Common myeloid progenitor, CD34-positive (primary cell): ENCODE measurements around the gene SNRPN.
"Not testable (repeated sequence)": the region's sequence is repeated elsewhere in the genome, so short reads cannot be mapped to it uniquely, and the experiment has no call there.

Experiments
- CTCF ChIA-PET: fragments of 350-600 bp; sonication (Branson Sonifier 250); formaldehyde crosslinking; loops from one replicate; lab custom pipeline; 2021; ENCODE audit warnings: antibody characterized with exemption; lab: Charles Lee
- POLR2A ChIA-PET: fragments of 350-600 bp; sonication (Branson Sonifier 250); formaldehyde crosslinking; loops from one replicate; lab custom pipeline; 2021; ENCODE audit warnings: antibody characterized with exemption; lab: Charles Lee
- DNase-seq, 3 donors: peaks; one replicate each; pipeline versions ENCODE4 v3.0.0 to v3.0.0-alpha.2; 2013
- H3K27ac ChIP-seq, 2 experiments: 1 replicate in 1 of 2; 2 replicates in 1 of 2; pipeline ENCODE4 v1.7.0; 2013; ENCODE audit warnings: inconsistent platforms in 2 of 2, low read length in 2 of 2, mild to moderate bottlenecking in 2 of 2, low read depth in 1 of 2, moderate library complexity in 1 of 2; ENCODE audit not compliant: severe bottlenecking in 2 of 2, insufficient read depth in 1 of 2, poor library complexity in 1 of 2
- H3K27me3 ChIP-seq, 5 experiments: replicated peaks in 2 of 5; 1 replicate in 3 of 5; 2 replicates in 2 of 5; pipeline versions ENCODE4 v1.6.1 to v1.7.0; 2013; ENCODE audit warnings: low read length in 4 of 5, mild to moderate bottlenecking in 2 of 5, moderate library complexity in 2 of 5, inconsistent platforms in 1 of 5; ENCODE audit not compliant: insufficient read depth in 5 of 5, control insufficient read depth in 4 of 5
- H3K36me3 ChIP-seq, 4 experiments: 1 replicate in 2 of 4; 2 replicates in 2 of 4; pipeline versions ENCODE4 v1.6.1 to v1.7.0; 2013; ENCODE audit warnings: low read length in 3 of 4, control low read depth in 1 of 4, mild to moderate bottlenecking in 1 of 4; ENCODE audit not compliant: control insufficient read depth in 4 of 4, insufficient read depth in 4 of 4
- H3K4me1 ChIP-seq, 4 experiments: 1 replicate in 3 of 4; 2 replicates in 1 of 4; pipeline versions ENCODE4 v1.6.1 to v1.7.1; 2013; ENCODE audit warnings: low read length in 3 of 4, mild to moderate bottlenecking in 3 of 4, control low read depth in 1 of 4, inconsistent platforms in 1 of 4, moderate library complexity in 1 of 4; ENCODE audit not compliant: control insufficient read depth in 4 of 4, insufficient read depth in 4 of 4; ENCODE audit errors: control extremely low read depth in 1 of 4
- H3K4me3 ChIP-seq, 7 experiments: 1 replicate in 4 of 7; 2 replicates in 3 of 7; pipeline versions ENCODE4 v1.5.1 to v1.7.0; 2013; ENCODE audit warnings: mild to moderate bottlenecking in 7 of 7, low read length in 6 of 7, moderate library complexity in 6 of 7, inconsistent platforms in 2 of 7, low read depth in 2 of 7, control low read depth in 1 of 7; ENCODE audit not compliant: insufficient read depth in 4 of 7, control insufficient read depth in 1 of 7; ENCODE audit errors: extremely low read depth in 1 of 7
- H3K9me3 ChIP-seq, 5 experiments: 1 replicate in 4 of 5; 2 replicates in 1 of 5; pipeline versions ENCODE4 v1.6.1 to v1.7.1; 2013; ENCODE audit warnings: low read length in 4 of 5, mild to moderate bottlenecking in 2 of 5, inconsistent platforms in 1 of 5, low read depth in 1 of 5, moderate library complexity in 1 of 5; ENCODE audit not compliant: control insufficient read depth in 4 of 5, insufficient read depth in 2 of 5; ENCODE audit errors: control extremely low read depth in 1 of 5
- WGBS: methylation state at CpG from one replicate; pipeline ENCODE4 v1.1.5; 2013; ENCODE audit not compliant: insufficient coverage; 5-methylcytosine and 5-hydroxymethylcytosine counted together

The SNRPN gene

DNA sequence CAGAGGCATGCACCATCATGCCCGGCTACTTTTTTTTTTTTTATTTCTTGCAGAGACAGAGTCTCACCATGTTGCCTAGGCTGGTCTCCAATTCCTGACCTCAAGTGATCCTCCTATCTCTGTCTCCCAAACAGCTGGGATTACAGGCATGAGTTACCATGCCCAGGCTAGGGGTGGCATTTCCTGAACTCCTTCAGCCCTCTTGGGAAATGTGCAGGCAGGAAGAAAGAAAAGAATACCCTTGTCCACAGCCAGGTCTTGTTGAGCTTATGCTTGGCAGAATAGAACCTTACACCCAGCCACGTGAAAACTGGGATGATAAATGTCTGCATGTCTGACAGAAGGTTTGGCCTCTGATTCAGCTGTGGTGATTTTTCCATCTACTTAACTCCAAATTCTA is 30.2 kb upstream of the SNRPN start:
- DNase-seq: no peak
- no peaks in the 10 kb centered on the region for H3K4me1 ChIP-seq
- peaks cover 2 to 38% (median 9%) of the 10 kb centered on the region in 5 experiments for H3K27me3 ChIP-seq
- no CpG with 5 or more reads among the region's 2 CpGs for WGBS
- no peak overlapping the region for H3K27ac ChIP-seq
- ChIA-PET CTCF (no interaction called here), POLR2A (no interaction called here)
- H3K4me3 ChIP-seq: no peak overlapping the region
- peaks cover 0 to 4% (median 0%) of the 10 kb centered on the region in 5 experiments for H3K9me3 ChIP-seq
- H3K36me3 ChIP-seq: no peaks in the 10 kb centered on the region

DNA sequence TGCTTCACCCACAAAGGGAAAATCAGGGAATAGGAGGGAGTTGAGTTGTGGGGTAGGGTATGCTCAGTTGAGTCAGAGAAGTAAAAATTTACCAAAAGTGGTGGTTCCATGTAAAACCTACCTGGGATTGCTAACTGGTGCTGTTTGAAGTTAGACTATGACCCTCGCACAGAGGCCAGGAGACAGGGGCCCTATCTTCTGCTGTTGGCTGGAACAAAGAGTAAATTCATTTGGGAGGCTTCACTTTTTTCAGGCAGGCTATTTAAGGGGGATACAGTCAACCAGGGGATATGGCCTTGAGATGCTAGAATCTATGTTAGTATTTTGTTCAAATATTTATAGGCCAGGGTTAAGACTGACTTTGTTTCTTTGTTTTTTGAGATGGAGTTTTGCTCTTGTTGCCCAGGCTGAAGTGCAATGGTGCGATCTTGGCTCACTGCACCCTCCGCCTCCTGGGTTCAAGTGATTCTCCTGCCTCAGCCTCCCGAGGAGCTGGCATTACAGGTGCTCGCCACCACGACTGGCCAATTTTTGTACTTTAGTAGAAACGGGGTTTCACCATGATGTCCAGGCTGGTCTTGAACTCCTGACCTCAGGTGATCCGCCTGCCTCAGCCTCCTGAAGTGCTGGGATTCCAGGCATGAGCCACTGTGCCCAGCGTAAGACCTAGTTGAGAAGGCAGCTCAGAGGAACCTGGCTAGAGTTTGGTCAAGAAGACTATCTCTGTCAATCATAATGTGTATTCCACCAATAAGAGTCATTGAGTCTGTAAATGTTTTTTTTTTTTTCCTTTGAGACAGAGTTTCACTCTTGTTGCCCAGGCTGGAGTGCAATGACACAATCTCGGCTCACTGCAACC is 22.7 kb upstream of the SNRPN start:
- peaks cover 0 to 15% (median 0%) of the 10 kb centered on the region in 5 experiments for H3K27me3 ChIP-seq
- H3K36me3 ChIP-seq, DNase-seq, H3K27ac ChIP-seq, POLR2A ChIA-PET, H3K4me3 ChIP-seq, H3K4me1 ChIP-seq, CTCF ChIA-PET: not testable (repeated sequence)
- WGBS: 94% methylated on average over 10 of the region's 10 CpGs
- H3K9me3 ChIP-seq: peaks cover 0 to 15% (median 0%) of the 10 kb centered on the region in 5 experiments

- Histone ChIP-seq H3K4me1 (no peaks in the 10 kb centered on the region), H3K9me3 (peaks cover 0 to 15% (median 0%) of the 10 kb centered on the region in 5 experiments), H3K4me3 (no peak overlapping the region), H3K36me3 (no peaks in the 10 kb centered on the region), H3K27ac (no peak overlapping the region), H3K27me3 (peaks cover 0 to 15% (median 0%) of the 10 kb centered on the region in 5 experiments)
- ChIA-PET POLR2A (no interaction called here), CTCF (no interaction called here)
- no peak for DNase-seq
- 92% methylated on average over 3 of the region's 7 CpGs for WGBS
These were observed 21.1 kb upstream of the SNRPN start for GRCh38 chr15:24933716-24934115.

DNA sequence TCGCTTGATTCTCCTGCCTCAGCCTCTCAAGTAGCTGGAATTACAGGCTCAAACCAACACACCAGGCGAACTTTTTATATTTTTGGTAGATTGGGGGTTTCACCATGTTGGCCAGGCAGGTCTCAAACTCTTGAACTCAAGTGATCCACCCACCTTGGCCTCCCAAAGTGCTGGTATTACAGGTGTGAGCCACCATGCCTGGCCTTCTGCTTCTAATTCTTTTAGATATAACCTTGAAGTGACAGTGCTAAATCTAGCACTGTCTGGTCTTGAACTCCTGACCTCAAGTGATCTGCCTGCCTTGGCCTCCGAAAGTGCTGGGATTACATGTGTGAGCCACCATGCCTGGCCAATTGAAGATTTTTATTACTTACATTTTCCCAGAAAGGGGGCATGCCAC is 16.6 kb upstream of the SNRPN start:
- POLR2A ChIA-PET, DNase-seq, CTCF ChIA-PET, H3K4me3 ChIP-seq, H3K4me1 ChIP-seq, H3K36me3 ChIP-seq, H3K27me3 ChIP-seq, H3K27ac ChIP-seq: not testable (repeated sequence)
- H3K9me3 ChIP-seq: peaks cover 0 to 18% (median 4%) of the 10 kb centered on the region in 5 experiments
- 78% methylated on average over 2 of the region's 3 CpGs for WGBS

GRCh38 chr15:24940236-24940635 is 14.6 kb upstream of the SNRPN start:
- POLR2A ChIA-PET: no interaction called here
- no peaks in the 10 kb centered on the region for H3K4me1 ChIP-seq

GRCh38 chr15:24943361-24943760 is 11.4 kb upstream of the SNRPN start:
- DNase-seq: no peak
- H3K27ac ChIP-seq: no peak overlapping the region
- ChIA-PET POLR2A (no interaction called here), CTCF (no interaction called here)
- H3K4me3 ChIP-seq: no peak overlapping the region
- 83% methylated on average over 1 of the region's 1 CpG for WGBS
- peaks cover 0 to 17% (median 4%) of the 10 kb centered on the region in 5 experiments for H3K9me3 ChIP-seq
- no peaks in the 10 kb centered on the region for H3K36me3 ChIP-seq
- peaks cover 0 to 2% (median 0%) of the 10 kb centered on the region in 5 experiments for H3K27me3 ChIP-seq
- no peaks in the 10 kb centered on the region for H3K4me1 ChIP-seq

More at GRCh38 chr15:24940236-24940635, 14.6 kb upstream of the SNRPN start:
- CTCF ChIA-PET: no interaction called here
- H3K36me3 ChIP-seq: no peaks in the 10 kb centered on the region
- no peak for DNase-seq
- H3K9me3 ChIP-seq: peaks cover 0 to 13% (median 4%) of the 10 kb centered on the region in 5 experiments
- H3K27ac ChIP-seq: no peak overlapping the region
- H3K27me3 ChIP-seq: peaks cover 0 to 8% (median 0%) of the 10 kb centered on the region in 5 experiments
- H3K4me3 ChIP-seq: no peak overlapping the region
- WGBS: no CpG with 5 or more reads among the region's 2 CpGs

GRCh38 chr15:24944954-24945353 is 9.8 kb upstream of the SNRPN start:
- Histone ChIP-seq H3K4me3 (no peak overlapping the region), H3K27ac (no peak overlapping the region), H3K27me3 (peaks cover 0 to 2% (median 0%) of the 10 kb centered on the region in 5 experiments), H3K9me3 (peaks cover 0 to 17% (median 4%) of the 10 kb centered on the region in 5 experiments), H3K36me3 (no peaks in the 10 kb centered on the region), H3K4me1 (no peaks in the 10 kb centered on the region)
- ChIA-PET CTCF (interaction anchor here (1.0 kb wide), 1 partner anchor 16 kb away, joined by 3 read pairs; no protein-coding TSS in a partner anchor), POLR2A (no interaction called here)
- no CpG with 5 or more reads among the region's 1 CpG for WGBS
- DNase-seq: no peak
